Suprapubic skin (tissue), 4 donors: ENCODE measurements around the gene LGALS7. TPM values are rescaled to one million over a fixed set of nuclear protein-coding genes. Genes with fewer than 3 reads are reported as not detected.
"Not testable (repeated sequence)": the region's sequence is repeated elsewhere in the genome, so short reads cannot be mapped to it uniquely, and the experiment has no call there.

Experiments used
- DNase-seq, 2 donors: peaks; one replicate each; pipeline ENCODE4 v3.0.0-alpha.2; 2019; ENCODE audit warnings: low spot score in 2 of 2
- H3K27ac ChIP-seq: fragments of 200-600 bp; sonication (generic); one replicate; pipeline ENCODE4 v1.5.1; 2019
- H3K27me3 ChIP-seq: fragments of 200-600 bp; sonication (generic); one replicate; pipeline ENCODE4 v1.5.1; 2019
- H3K36me3 ChIP-seq: fragments of 200-600 bp; sonication (generic); one replicate; pipeline ENCODE4 v1.5.1; 2019
- H3K4me1 ChIP-seq: fragments of 200-600 bp; sonication (generic); one replicate; pipeline ENCODE4 v1.5.1; 2019
- H3K4me3 ChIP-seq: fragments of 200-600 bp; sonication (generic); one replicate; pipeline ENCODE4 v1.5.1; 2019; ENCODE audit warnings: mild to moderate bottlenecking
- H3K9me3 ChIP-seq: fragments of 200-600 bp; sonication (generic); one replicate; pipeline ENCODE4 v1.5.1; 2019
- EP300 ChIP-seq: sonication (generic); formaldehyde crosslinking; IDR thresholded peaks from one replicate; pipeline ENCODE4 v1.6.1; 2017; ENCODE audit warnings: antibody characterized with exemption
- POLR2A ChIP-seq, 2 donors: fragments of 450-650 bp; IDR thresholded peaks; one replicate each; pipeline ENCODE4 v1.6.1; 2017; ENCODE audit warnings: antibody characterized with exemption in 2 of 2, mild to moderate bottlenecking in 2 of 2, moderate library complexity in 2 of 2
- POLR2AphosphoS5 ChIP-seq, 3 donors: sonication (generic); formaldehyde crosslinking; IDR thresholded peaks; one replicate each; pipeline ENCODE4 v1.6.1; 2017; ENCODE audit warnings: antibody characterized with exemption in 3 of 3
- WGBS: methylation state at CpG from one replicate; pipeline ENCODE4 v1.1.5; 2018; 5-methylcytosine and 5-hydroxymethylcytosine counted together
- total RNA-seq, 4 donors: library from RNA; depleted of rRNA; stranded (reverse); fragments of >200 nt; gene quantifications; one replicate each; pipeline ENCODE4 v1.1.0, GENCODE V29; 2016
- TF ChIP-seq, protein P1 (sequence below), 2 donors: fragments of 200-600 bp in 1 of 2; fragments of 450-650 bp in 1 of 2; sonication (generic) in 1 of 2; IDR thresholded peaks; one replicate each; pipeline ENCODE4 v1.5.1; 2016 to 2019; ENCODE audit warnings: antibody characterized with exemption in 2 of 2, mild to moderate bottlenecking in 1 of 2, moderate library complexity in 1 of 2

Gene LGALS7
- total RNA-seq, 4 donors from 2014 or later = 51.3 to 1,491 (median 446) TPM

DNA sequence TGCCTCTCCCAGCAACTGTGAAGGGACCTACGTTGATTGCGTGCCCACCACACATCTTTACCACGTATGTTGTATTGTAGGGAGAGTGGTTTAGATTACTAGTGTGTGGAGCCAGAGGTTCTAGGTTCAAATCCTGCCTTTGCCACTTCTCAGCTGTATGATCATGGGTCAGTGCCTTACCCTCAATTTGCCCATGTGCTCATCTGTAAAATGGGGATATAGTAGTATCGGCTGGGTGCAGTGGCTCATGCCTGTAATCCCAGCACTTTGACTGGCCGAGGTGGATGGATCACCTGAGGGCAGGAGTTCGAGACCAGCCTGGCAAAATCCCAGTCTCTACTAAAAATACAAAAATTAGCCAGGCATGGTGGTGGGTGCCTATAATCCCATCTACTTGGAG lies 40.0 kb upstream of the LGALS7 start:
- no peaks in the 10 kb centered on the region for H3K4me1 ChIP-seq
- H3K36me3 ChIP-seq = peaks cover 42% of the 10 kb centered on the region
- H3K4me3 ChIP-seq = no peak overlapping the region
- H3K9me3 ChIP-seq = no peaks in the 10 kb centered on the region
- WGBS = 91% methylated on average over 5 of the region's 6 CpGs
- no peak overlapping the region for H3K27ac ChIP-seq
- no peak for DNase-seq
- no peaks in the 10 kb centered on the region for H3K27me3 ChIP-seq
- TF ChIP-seq POLR2AphosphoS5 (IDR thresholded peaks at IDR 0.05) (no peak), POLR2A (IDR thresholded peaks at IDR 0.05) (no peak), EP300 (no peak)
- TF ChIP-seq, protein P1, sequence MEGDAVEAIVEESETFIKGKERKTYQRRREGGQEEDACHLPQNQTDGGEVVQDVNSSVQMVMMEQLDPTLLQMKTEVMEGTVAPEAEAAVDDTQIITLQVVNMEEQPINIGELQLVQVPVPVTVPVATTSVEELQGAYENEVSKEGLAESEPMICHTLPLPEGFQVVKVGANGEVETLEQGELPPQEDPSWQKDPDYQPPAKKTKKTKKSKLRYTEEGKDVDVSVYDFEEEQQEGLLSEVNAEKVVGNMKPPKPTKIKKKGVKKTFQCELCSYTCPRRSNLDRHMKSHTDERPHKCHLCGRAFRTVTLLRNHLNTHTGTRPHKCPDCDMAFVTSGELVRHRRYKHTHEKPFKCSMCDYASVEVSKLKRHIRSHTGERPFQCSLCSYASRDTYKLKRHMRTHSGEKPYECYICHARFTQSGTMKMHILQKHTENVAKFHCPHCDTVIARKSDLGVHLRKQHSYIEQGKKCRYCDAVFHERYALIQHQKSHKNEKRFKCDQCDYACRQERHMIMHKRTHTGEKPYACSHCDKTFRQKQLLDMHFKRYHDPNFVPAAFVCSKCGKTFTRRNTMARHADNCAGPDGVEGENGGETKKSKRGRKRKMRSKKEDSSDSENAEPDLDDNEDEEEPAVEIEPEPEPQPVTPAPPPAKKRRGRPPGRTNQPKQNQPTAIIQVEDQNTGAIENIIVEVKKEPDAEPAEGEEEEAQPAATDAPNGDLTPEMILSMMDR (IDR thresholded peaks at IDR 0.05) = no peak

DNA sequence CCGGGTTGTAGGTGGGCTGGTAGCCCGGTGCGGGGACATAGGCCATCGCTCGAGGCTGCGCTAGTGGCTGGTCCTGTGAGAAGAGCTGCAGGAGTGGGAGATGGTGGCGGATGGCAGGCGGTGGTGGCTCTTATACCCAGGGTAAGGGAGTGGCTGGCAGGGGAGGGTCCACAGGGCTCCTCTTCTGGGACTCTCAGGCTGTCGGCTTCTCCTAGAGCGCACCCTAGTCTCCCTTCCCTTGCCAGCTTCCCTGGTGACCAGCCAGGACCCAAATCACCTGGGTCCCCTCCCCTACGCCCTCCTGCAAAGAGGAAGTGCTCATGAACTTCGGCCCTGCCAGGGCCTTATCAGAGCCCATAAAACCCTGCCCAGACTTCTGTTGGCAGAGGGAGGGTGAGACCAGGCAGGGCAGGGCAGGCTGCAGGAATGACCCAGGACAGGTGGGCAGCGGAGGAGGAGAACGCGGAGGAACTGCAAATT lies 39.6 kb upstream of the LGALS7 start, which contains the start of gene LGALS4:
Gene LGALS4 (minus strand): TSS at position 105 of the 480 bp plus-strand sequence. CDS start 59 bp downstream, at position 46.
- Histone ChIP-seq H3K27ac (no peak within 1 kb of the TSS), H3K9me3 (no peaks in the 10 kb centered on the region), H3K4me3 (no peak within 1 kb of the TSS), H3K36me3 (peaks cover 39% of the 10 kb centered on the region), H3K4me1 (no peaks in the 10 kb centered on the region), H3K27me3 (no peaks in the 10 kb centered on the region)
- DNase-seq = no peak
- no peak for TF ChIP-seq EP300
- no peak for TF ChIP-seq POLR2A (IDR thresholded peaks at IDR 0.05)
- TF ChIP-seq, protein P1 (IDR thresholded peaks at IDR 0.05) = no peak
- no peak for TF ChIP-seq POLR2AphosphoS5 (IDR thresholded peaks at IDR 0.05)
- 90% methylated on average over 13 of the region's 15 CpGs for WGBS

DNA sequence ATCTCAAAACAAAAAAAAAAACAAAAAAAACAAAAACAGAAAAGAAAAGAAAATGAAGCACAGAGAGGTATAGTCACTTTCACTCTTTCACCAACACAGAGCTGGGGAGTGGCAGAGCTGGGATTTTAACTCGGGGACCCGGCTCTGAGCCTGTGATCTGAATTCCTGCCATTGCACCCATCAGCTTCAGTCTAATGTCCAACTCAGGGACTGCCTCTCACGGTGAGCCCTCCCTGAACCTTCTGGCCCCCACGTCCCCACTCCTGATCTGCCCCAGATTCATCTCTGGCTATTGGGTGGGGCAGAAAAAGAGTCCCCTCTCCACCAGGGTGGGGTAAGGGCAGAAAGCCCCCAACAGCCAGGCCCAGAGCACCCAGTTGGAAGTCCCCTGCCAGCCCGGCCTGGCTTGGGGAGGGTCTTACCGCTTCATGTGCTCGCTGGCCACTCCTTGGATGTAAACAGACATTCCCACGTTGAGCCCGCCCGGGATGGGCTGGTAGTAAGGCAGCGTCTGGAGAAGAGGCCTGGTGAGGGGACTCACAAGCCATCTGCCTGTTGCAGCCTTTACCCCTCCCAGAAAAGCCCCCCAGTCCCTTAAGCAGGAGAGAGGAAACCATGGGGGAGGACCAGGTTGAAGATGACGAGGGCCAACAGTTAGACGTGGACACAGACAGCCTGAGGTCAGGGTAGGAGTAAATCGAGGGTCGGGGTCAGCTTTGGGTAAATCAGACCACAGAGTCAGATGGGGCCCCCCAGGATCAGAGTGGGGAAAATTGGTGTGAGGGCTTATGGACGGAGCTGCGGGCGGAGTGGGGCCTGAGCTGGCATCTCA lies 38.9 kb upstream of the LGALS7 start:
- WGBS = 83% methylated on average over 18 of the region's 18 CpGs

DNA sequence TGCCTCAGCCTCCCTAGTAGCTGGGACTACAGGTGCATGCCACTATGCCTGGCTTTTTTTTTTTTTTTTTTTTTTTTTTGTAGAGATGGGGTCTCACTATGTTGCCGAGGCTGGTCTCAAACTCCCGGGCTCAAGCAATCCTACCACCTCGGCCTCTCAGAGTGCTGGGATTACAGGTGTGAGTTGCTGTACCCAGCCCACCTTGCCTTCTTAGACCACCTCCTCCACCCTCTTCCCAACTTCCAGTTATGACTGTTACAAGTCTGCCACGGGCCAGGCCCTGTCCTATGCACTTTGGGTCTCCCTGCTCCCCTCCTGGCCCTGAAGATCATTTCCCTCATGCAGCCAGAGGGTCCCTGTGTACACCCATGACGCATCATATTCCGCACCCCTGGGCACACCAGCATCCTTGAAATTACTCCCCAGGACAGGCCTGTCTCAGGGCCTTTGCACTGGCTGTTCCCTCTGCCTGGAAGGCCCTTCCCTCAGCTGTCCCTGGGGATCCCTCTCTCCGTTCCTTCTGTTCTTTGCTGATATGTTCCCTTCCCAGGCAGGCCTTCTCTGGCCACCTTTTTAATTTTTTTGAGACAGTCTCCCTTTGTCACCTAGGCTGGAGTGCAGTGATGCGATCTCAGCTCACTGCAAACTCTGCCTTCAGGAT lies 36.4 kb upstream of the LGALS7 start:
- no peaks in the 10 kb centered on the region for H3K27me3 ChIP-seq
- TF ChIP-seq POLR2AphosphoS5 (IDR thresholded peaks at IDR 0.05) (no peak), POLR2A (IDR thresholded peaks at IDR 0.05) (no peak), EP300 (no peak)
- TF ChIP-seq, protein P1 (IDR thresholded peaks at IDR 0.05) = no peak
- no peak for DNase-seq
- H3K4me3 ChIP-seq = no peak overlapping the region
- H3K9me3 ChIP-seq = no peaks in the 10 kb centered on the region
- 94% methylated on average over 8 of the region's 8 CpGs for WGBS
- H3K4me1 ChIP-seq = no peaks in the 10 kb centered on the region
- peaks cover 8% of the 10 kb centered on the region for H3K36me3 ChIP-seq
- H3K27ac ChIP-seq = no peak overlapping the region

More for the DNA sequence above, 38.9 kb upstream of the LGALS7 start:
- H3K27ac ChIP-seq = no peak overlapping the region
- no peaks in the 10 kb centered on the region for H3K27me3 ChIP-seq
- no peak overlapping the region for H3K4me3 ChIP-seq
- H3K4me1 ChIP-seq = no peaks in the 10 kb centered on the region
- H3K36me3 ChIP-seq = peaks cover 32% of the 10 kb centered on the region
- H3K9me3 ChIP-seq = no peaks in the 10 kb centered on the region
- no peak for TF ChIP-seq EP300
- TF ChIP-seq, protein P1 (IDR thresholded peaks at IDR 0.05) = no peak
- TF ChIP-seq POLR2A (IDR thresholded peaks at IDR 0.05) = no peak
- TF ChIP-seq POLR2AphosphoS5 (IDR thresholded peaks at IDR 0.05) = no peak
- DNase-seq = no peak

DNA sequence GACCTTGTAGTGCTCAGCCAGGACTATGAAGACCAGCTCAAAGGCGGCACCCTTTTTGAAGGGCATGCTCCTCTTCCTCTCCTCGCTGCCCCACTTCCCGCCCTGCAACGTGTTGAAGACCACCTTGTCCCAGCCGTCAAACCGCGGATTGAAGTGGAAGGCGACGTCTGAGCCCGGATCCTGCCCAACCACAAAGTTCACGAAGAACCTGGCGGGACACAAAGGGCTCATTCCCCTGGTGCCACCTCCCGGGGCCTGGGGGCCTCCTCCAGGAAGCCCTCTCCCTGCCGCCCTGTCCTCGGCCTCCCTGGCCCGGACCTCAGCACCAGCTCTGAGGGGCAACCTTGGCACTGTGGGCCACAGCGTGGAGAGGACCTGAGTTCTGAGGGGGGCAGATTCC lies 35.4 kb upstream of the LGALS7 start:
- Histone ChIP-seq H3K4me1 (no peaks in the 10 kb centered on the region), H3K9me3 (no peaks in the 10 kb centered on the region), H3K27me3 (no peaks in the 10 kb centered on the region), H3K36me3 (peaks cover 4% of the 10 kb centered on the region), H3K4me3 (no peak overlapping the region), H3K27ac (no peak overlapping the region)
- DNase-seq = no peak
- TF ChIP-seq EP300 = no peak
- no peak for TF ChIP-seq POLR2AphosphoS5 (IDR thresholded peaks at IDR 0.05)
- TF ChIP-seq POLR2A (IDR thresholded peaks at IDR 0.05) = no peak
- TF ChIP-seq, protein P1 (IDR thresholded peaks at IDR 0.05) = no peak
- WGBS = 94% methylated on average over 17 of the region's 17 CpGs

DNA sequence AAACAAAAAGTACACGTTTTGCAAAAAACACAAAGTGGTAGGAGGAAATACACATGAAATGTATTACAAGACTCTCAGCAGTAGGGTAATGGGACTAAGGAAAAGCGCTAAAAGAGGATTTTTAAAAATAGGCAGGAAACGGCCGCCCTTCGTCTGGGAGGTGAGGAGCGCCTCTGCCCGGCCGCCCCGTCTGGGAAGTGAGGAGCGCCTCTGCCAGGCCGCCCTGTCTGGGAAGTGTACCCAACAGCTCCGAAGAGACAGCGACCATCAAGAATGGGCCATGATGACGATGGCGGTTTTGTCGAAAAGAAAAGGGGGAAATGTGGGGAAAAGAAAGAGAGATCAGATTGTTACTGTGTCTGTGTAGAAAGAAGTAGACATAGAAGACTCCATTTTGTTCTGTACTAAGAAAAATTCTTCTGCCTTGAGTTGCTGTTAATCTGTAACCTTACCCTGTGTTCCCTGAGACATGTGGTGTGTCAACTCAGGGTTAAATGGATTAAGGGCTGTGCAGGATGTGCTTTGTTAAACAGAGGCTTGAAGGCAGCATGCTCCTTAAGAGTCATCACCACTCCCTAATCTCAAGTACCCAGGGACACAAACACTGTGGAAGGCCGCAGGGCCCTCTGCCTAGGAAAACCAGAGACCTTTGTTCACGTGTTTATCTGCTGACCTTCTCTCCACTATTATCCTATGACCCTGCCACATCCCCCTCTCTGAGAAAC lies 34.2 kb upstream of the LGALS7 start:
- WGBS = 87% methylated on average over 18 of the region's 18 CpGs
- H3K27ac ChIP-seq, DNase-seq: not testable (repeated sequence)

More for the DNA sequence above, 34.2 kb upstream of the LGALS7 start:
- H3K27me3 ChIP-seq, H3K9me3 ChIP-seq, H3K36me3 ChIP-seq, H3K4me3 ChIP-seq, H3K4me1 ChIP-seq: not testable (repeated sequence)
